HUES48 (cell line): ENCODE data around the gene GLI3.

Source experiments
- H3K27ac ChIP-seq: one replicate; pipeline ENCODE4 v1.7.0; 2013; ENCODE audit warnings: low read depth, low read length, inconsistent platforms
- H3K27me3 ChIP-seq: 2 replicates; pipeline ENCODE4 v1.6.1; 2013; ENCODE audit warnings: mild to moderate bottlenecking, low read length; ENCODE audit not compliant: control insufficient read depth, insufficient read depth
- H3K36me3 ChIP-seq: 2 replicates; pipeline ENCODE4 v1.6.1; 2013; ENCODE audit warnings: low read length; ENCODE audit not compliant: control insufficient read depth, insufficient read depth
- H3K4me1 ChIP-seq: 2 replicates; pipeline ENCODE4 v1.6.1; 2013; ENCODE audit warnings: mild to moderate bottlenecking, low read length; ENCODE audit not compliant: control insufficient read depth, insufficient read depth
- H3K4me3 ChIP-seq: 2 replicates; pipeline ENCODE4 v1.5.1; 2013; ENCODE audit warnings: mild to moderate bottlenecking, low read depth, low read length
- H3K9ac ChIP-seq: 2 replicates; pipeline ENCODE4 v1.6.1; 2013; ENCODE audit warnings: mild to moderate bottlenecking, low read depth, low read length, moderate library complexity
- H3K9me3 ChIP-seq: 2 replicates; pipeline ENCODE4 v1.6.1; 2013; ENCODE audit warnings: low read length; ENCODE audit not compliant: control insufficient read depth, insufficient read depth

Gene GLI3

GRCh38 chr7:42175834-42176723, 60.9 kb downstream of the GLI3 start:
- Histone ChIP-seq H3K4me1 (no peaks in the 10 kb centered on the region), H3K27ac (no peak overlapping the region), H3K27me3 (no peaks in the 10 kb centered on the region)

GRCh38 chr7:42174391-42174912, 62.6 kb downstream of the GLI3 start:
- Histone ChIP-seq H3K4me3 (no peak overlapping the region), H3K36me3 (no peaks in the 10 kb centered on the region), H3K9ac (no peak overlapping the region), H3K9me3 (no peaks in the 10 kb centered on the region), H3K27ac (no peak overlapping the region), H3K27me3 (no peaks in the 10 kb centered on the region), H3K4me1 (no peaks in the 10 kb centered on the region)

More at GRCh38 chr7:42175834-42176723, 60.9 kb downstream of the GLI3 start:
- Histone ChIP-seq H3K9ac (no peak overlapping the region), H3K36me3 (no peaks in the 10 kb centered on the region), H3K4me3 (no peak overlapping the region), H3K9me3 (no peaks in the 10 kb centered on the region)

GRCh38 chr7:42170724-42171123, 66.3 kb downstream of the GLI3 start:
- Histone ChIP-seq H3K36me3 (no peaks in the 10 kb centered on the region), H3K27me3 (no peaks in the 10 kb centered on the region), H3K9me3 (no peaks in the 10 kb centered on the region), H3K4me1 (no peaks in the 10 kb centered on the region), H3K27ac (no peak overlapping the region), H3K4me3 (no peak overlapping the region), H3K9ac (no peak overlapping the region)

GRCh38 chr7:42168512-42168911, 68.5 kb downstream of the GLI3 start:
- H3K9me3 ChIP-seq, result no peaks in the 10 kb centered on the region
- no peak overlapping the region for H3K9ac ChIP-seq
- no peaks in the 10 kb centered on the region for H3K27me3 ChIP-seq
- no peaks in the 10 kb centered on the region for H3K4me1 ChIP-seq
- no peaks in the 10 kb centered on the region for H3K36me3 ChIP-seq
- H3K27ac ChIP-seq, result no peak overlapping the region
- H3K4me3 ChIP-seq, result no peak overlapping the region

GRCh38 chr7:42167631-42168236, 69.3 kb downstream of the GLI3 start:
- 0 out of 2 replicates have a peak, but pooled peaks cover 4% of the 10 kb centered on the region for H3K4me1 ChIP-seq
- no peak overlapping the region for H3K9ac ChIP-seq
- no peak overlapping the region for H3K27ac ChIP-seq

GRCh38 chr7:42167206-42167605, 69.8 kb downstream of the GLI3 start:
- Histone ChIP-seq H3K9ac (no peak overlapping the region), H3K9me3 (no peaks in the 10 kb centered on the region), H3K27me3 (no peaks in the 10 kb centered on the region), H3K36me3 (no peaks in the 10 kb centered on the region), H3K27ac (no peak overlapping the region), H3K4me3 (no peak overlapping the region), H3K4me1 (0 out of 2 replicates have a peak, but pooled peaks cover 7% of the 10 kb centered on the region)

More at GRCh38 chr7:42167631-42168236, 69.3 kb downstream of the GLI3 start:
- Histone ChIP-seq H3K36me3 (no peaks in the 10 kb centered on the region), H3K4me3 (no peak overlapping the region), H3K27me3 (no peaks in the 10 kb centered on the region), H3K9me3 (no peaks in the 10 kb centered on the region)

GRCh38 chr7:42164881-42165428, 72.1 kb downstream of the GLI3 start:
- Histone ChIP-seq H3K9me3 (no peaks in the 10 kb centered on the region), H3K4me1 (0 out of 2 replicates have a peak, but pooled peaks cover 12% of the 10 kb centered on the region), H3K27me3 (no peaks in the 10 kb centered on the region), H3K4me3 (no peak overlapping the region), H3K27ac (no peak overlapping the region), H3K36me3 (no peaks in the 10 kb centered on the region), H3K9ac (no peak overlapping the region)

- no peak overlapping the region for H3K4me3 ChIP-seq
- no peak overlapping the region for H3K9ac ChIP-seq
- H3K4me1 ChIP-seq, result peaks cover 19% of the 10 kb centered on the region
- H3K9me3 ChIP-seq, result no peaks in the 10 kb centered on the region
- H3K27me3 ChIP-seq, result no peaks in the 10 kb centered on the region
- no peaks in the 10 kb centered on the region for H3K36me3 ChIP-seq
- no peak overlapping the region for H3K27ac ChIP-seq
Observed at GRCh38 chr7:42162560-42163325, 74.3 kb downstream of the GLI3 start.

- Histone ChIP-seq H3K27ac (no peak overlapping the region), H3K36me3 (no peaks in the 10 kb centered on the region), H3K27me3 (no peaks in the 10 kb centered on the region), H3K9ac (no peak overlapping the region), H3K4me1 (peaks cover 22% of the 10 kb centered on the region), H3K9me3 (no peaks in the 10 kb centered on the region), H3K4me3 (no peak overlapping the region)
Observed at GRCh38 chr7:42161719-42162118, 75.3 kb downstream of the GLI3 start.

GRCh38 chr7:42161110-42161509, 75.9 kb downstream of the GLI3 start:
- H3K27me3 ChIP-seq, result no peaks in the 10 kb centered on the region
- peaks cover 22% of the 10 kb centered on the region for H3K4me1 ChIP-seq
- H3K36me3 ChIP-seq, result no peaks in the 10 kb centered on the region
- no peak overlapping the region for H3K4me3 ChIP-seq
- no peak overlapping the region for H3K9ac ChIP-seq
- H3K27ac ChIP-seq, result no peak overlapping the region
- no peaks in the 10 kb centered on the region for H3K9me3 ChIP-seq
